GM21737 (cell line): ENCODE data around the gene LPP.
A peak's percentile ranks its signal among the peaks of the same experiment; 100 is the strongest.

Source experiments
- ATAC-seq: cut with Tn5 transposase; IDR thresholded peaks from one replicate; pipeline ENCODE4 v1.9.1; 2021; ENCODE audit warnings: mild to moderate bottlenecking, moderate library complexity; ENCODE audit not compliant: unreplicated experiment

Gene LPP

GRCh38 chr3:188351648-188352047, 197.7 kb downstream of the LPP start:
- ATAC-seq = no peak

- ATAC-seq = no peak
These were observed 198.4 kb downstream of the LPP start for GRCh38 chr3:188352196-188352927.

- ATAC-seq = no peak
These were observed 199.5 kb downstream of the LPP start for GRCh38 chr3:188353426-188353825.

- no peak for ATAC-seq
These were observed 205.0 kb downstream of the LPP start for GRCh38 chr3:188358787-188359493.

- ATAC-seq = no peak
These were observed 206.5 kb downstream of the LPP start for GRCh38 chr3:188360364-188360881.

- no peak for ATAC-seq
These were observed 207.9 kb downstream of the LPP start for GRCh38 chr3:188361888-188362287.

- no peak for ATAC-seq
These were observed 208.5 kb downstream of the LPP start for GRCh38 chr3:188362405-188362831.

- no peak for ATAC-seq
These were observed 211.2 kb downstream of the LPP start for GRCh38 chr3:188365184-188365583.

- no peak for ATAC-seq
These were observed 212.2 kb downstream of the LPP start for GRCh38 chr3:188365988-188366698.

- ATAC-seq = no peak
These were observed 213.7 kb downstream of the LPP start for GRCh38 chr3:188367678-188368077.

GRCh38 chr3:188369526-188369925, 215.6 kb downstream of the LPP start:
- ATAC-seq = no peak

GRCh38 chr3:188370081-188370830, 216.3 kb downstream of the LPP start:
- ATAC-seq = no peak

- no peak for ATAC-seq
These were observed 224.8 kb downstream of the LPP start for GRCh38 chr3:188378786-188379185.

GRCh38 chr3:188380252-188380651, 226.3 kb downstream of the LPP start:
- ATAC-seq = no peak

GRCh38 chr3:188380722-188381121, 226.8 kb downstream of the LPP start:
- ATAC-seq = no peak

GRCh38 chr3:188383748-188384147, 229.8 kb downstream of the LPP start:
- ATAC-seq = no peak

GRCh38 chr3:188385295-188385694, 231.3 kb downstream of the LPP start:
- no peak for ATAC-seq

- ATAC-seq = peak; percentile 92
These were observed 235.9 kb downstream of the LPP start for GRCh38 chr3:188389711-188390342.

GRCh38 chr3:188390343-188390718, 236.4 kb downstream of the LPP start:
- peak; percentile 12 for ATAC-seq

GRCh38 chr3:188390775-188391443, 237.0 kb downstream of the LPP start:
- ATAC-seq = peak; percentile 10
